ENCODE results near the gene PPP1R18.

DNA sequence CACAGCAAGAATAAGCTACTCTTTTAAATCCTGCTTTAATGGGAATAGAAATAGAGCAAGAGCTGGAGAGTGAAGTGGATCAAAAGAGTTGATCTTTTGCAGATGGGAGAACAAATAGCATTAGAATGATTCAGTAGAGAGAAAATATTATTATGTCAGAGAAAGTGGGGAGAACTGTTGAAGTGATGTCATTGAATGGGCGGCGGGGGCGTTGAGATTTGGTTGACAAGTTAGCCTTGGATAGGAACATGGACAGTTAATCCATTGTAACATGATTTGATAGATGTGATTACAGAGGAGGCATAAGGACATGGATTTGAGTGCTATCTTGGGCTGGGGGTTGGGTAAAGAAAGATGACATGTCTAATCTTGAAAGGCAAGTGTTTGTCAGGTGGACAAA lies 50.6 kb downstream of the PPP1R18 start:
- TF ChIP-seq, protein P1, sequence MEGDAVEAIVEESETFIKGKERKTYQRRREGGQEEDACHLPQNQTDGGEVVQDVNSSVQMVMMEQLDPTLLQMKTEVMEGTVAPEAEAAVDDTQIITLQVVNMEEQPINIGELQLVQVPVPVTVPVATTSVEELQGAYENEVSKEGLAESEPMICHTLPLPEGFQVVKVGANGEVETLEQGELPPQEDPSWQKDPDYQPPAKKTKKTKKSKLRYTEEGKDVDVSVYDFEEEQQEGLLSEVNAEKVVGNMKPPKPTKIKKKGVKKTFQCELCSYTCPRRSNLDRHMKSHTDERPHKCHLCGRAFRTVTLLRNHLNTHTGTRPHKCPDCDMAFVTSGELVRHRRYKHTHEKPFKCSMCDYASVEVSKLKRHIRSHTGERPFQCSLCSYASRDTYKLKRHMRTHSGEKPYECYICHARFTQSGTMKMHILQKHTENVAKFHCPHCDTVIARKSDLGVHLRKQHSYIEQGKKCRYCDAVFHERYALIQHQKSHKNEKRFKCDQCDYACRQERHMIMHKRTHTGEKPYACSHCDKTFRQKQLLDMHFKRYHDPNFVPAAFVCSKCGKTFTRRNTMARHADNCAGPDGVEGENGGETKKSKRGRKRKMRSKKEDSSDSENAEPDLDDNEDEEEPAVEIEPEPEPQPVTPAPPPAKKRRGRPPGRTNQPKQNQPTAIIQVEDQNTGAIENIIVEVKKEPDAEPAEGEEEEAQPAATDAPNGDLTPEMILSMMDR (IDR thresholded peaks at IDR 0.05): no peak
- TF ChIP-seq POLR2A (IDR thresholded peaks at IDR 0.05): no peak

All from thyroid gland (tissue), 4 donors.